ENCODE results near the gene SKP1.

DNA sequence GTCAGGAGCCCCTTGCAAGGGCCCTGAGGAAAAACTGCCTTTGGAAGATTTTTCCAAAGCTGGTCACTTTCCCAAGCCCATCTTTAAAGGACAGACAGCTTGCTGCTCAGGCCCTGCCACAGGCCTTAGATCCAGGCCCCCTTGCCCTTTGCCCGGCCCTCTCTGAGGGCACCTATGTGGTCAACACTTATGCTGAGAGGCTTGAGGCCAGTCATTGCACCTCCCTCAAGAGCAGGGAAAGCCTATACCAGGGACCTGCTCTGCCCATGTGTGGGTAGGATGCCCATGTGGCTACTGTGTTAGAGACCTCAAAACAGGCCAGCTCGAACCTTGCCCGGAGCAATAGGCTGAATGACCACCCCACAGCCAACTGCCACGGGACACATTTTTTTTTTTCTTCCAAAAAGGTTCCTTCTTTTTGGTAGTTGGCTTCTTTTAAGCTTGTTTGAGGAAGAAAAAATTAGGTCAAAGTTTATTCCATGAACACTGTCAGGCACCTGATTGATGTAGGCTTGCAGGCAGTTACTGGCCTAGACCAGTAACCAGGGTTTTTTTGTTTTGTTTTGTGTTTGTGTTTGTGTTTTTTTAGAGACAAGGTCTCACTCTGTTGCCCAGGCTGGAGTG, 58.4 kb downstream of the SKP1 start:
- TF ChIP-seq POLR2AphosphoS5 (IDR thresholded peaks at IDR 0.05) (no peak), CTCF (IDR thresholded peaks at IDR 0.05) (no peak)
